ENCODE results near the gene C19orf53. TPM values are rescaled to one million over a fixed set of nuclear protein-coding genes. Genes with fewer than 3 reads are reported as not detected.
"Not testable (repeated sequence)": the region's sequence is repeated elsewhere in the genome, so short reads cannot be mapped to it uniquely, and the experiment has no call there.

C19orf53 gene
- total and polyA plus RNA-seq, 7 experiments from 2014 or later, result 57.2 to 289 (median 89.0) TPM

DNA sequence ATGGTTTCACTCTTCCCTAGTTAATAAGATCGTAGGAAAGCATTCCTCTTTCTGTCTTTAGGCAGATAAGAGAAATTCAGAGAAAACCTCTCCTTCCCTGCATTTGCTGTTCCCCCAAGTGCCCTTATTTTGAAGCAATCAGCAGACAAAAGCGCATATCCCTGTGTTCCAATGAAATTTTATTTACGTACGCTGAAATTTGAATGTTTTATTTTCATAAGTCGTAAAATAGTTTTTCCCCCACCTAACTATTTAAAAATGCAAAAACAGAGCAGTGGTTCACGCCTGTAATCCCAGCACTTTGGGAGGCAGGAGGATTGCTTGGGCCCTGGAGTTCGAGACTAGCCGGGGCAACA, 27.2 kb upstream of the C19orf53 start:
- intact Hi-C loops (cut with micrococcal nuclease), result loop anchor here (1.0 to 10.0 kb wide), 7 partner anchors 16 to 938 kb away; partner anchors contain the start of genes C19orf53 (in 2 of the 2), IER2 (in 1 of the 2), MRI1 (in 1 of the 2) and STX10 (in 1 of the 2)
- peak overlapping the region; percentile 72 for H3K4me3 ChIP-seq (ENCODE audit: low read length)

DNA sequence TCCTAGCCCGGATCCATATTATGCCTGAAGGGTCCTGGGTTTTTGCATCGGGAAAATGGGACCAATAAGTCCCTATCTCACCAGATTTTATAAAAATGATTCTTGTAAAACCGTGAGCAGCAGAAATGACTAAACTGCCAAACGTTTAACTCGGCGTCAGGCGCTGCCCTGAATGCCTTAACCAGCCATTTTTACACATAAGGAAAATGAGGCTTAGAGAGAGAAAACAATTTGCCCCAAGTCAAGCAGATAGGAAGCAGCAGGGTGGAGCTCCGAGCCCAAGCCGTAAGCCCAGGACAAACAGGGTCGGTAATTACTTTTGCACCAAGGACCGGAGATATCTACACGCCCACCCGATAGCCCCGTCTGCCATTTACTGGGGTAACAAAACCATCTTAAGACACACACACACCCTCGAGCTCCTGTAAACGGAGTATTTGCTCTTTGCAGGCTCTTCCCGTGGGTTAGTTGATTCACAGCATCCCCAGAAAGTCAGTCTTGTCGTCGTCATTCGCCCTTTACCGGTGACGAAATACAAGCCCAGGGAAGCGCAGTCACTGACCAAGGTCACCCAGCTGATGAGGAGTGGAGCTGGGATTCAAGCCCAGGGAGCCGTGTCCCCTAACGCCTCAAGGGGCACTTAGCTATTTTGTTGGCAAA, 26.0 kb upstream of the C19orf53 start:
- Mint-ChIP-seq H3K4me1 (peaks cover 15 to 46% (median 28%) of the 10 kb centered on the region in 7 donors), H3K27ac (peak overlapping the region; percentile 80 to 97 (median 94)), H3K9me3 (peaks cover 0 to 2% (median 0%) of the 10 kb centered on the region in 11 donors), H3K27me3 (no peaks in the 10 kb centered on the region), H3K4me3 (peak overlapping the region; percentile 84 to 96 (median 90)), H3K36me3 (peaks cover 0 to 9% (median 0%) of the 10 kb centered on the region in 5 donors)
- Histone ChIP-seq H3K27me3 (ENCODE audit: control insufficient read depth in 2 of 2, insufficient read depth in 2 of 2, low read length in 2 of 2) (no peaks in the 10 kb centered on the region), H3K9me3 (ENCODE audit: control insufficient read depth in 2 of 3, low read length in 3 of 3) (no peaks in the 10 kb centered on the region), H3K4me1 (ENCODE audit: control insufficient read depth in 2 of 2, insufficient read depth in 2 of 2, low read length in 2 of 2) (peaks cover 10 to 17% of the 10 kb centered on the region in 2 donors), H3K36me3 (ENCODE audit: control insufficient read depth in 2 of 3, insufficient read depth in 3 of 3, low read length in 3 of 3) (peaks cover 0 to 19% (median 0%) of the 10 kb centered on the region in 3 experiments), H3K27ac (ENCODE audit: low read depth, low read length) (peak overlapping the region; percentile 99), H3K4me3 (ENCODE audit: low read length) (peak overlapping the region; percentile 72)
- no peak for ATAC-seq
- intact Hi-C loops (cut with micrococcal nuclease), result loop anchor here (2.0 to 10.0 kb wide), 2 partner anchors 17 to 937 kb away; partner anchors contain the start of gene MRI1 (in 1 of the 2)
- CTCF ChIA-PET, result interaction anchor here (0.6 to 1.5 kb wide), 4 partner anchors 17 to 833 kb away, joined by 3 to 7 read pairs (median 5); no protein-coding TSS in a partner anchor
- peak in 1 of 9 donors; percentile 27 for DNase-seq
- POLR2A ChIA-PET, result interaction anchor here (0.7 to 2.6 kb wide), 15 partner anchors 9 to 595 kb away, joined by 3 to 32 read pairs (median 4); partner anchors contain the start of genes C19orf53 and MRI1

More for the DNA sequence above, 27.2 kb upstream of the C19orf53 start:
- peaks cover 0 to 7% (median 0%) of the 10 kb centered on the region in 3 experiments for H3K36me3 ChIP-seq (ENCODE audit: control insufficient read depth in 2 of 3, insufficient read depth in 3 of 3, low read length in 3 of 3)
- ChIA-PET CTCF (interaction anchor here (0.6 kb wide), 1 partner anchor 115 kb away, joined by 3 read pairs; no protein-coding TSS in a partner anchor), POLR2A (interaction anchor here (0.6 to 2.6 kb wide), 9 partner anchors 8 to 101 kb away, joined by 3 to 32 read pairs (median 5); partner anchors contain the start of genes C19orf53, MRI1 and ZSWIM4)
- Mint-ChIP-seq H3K9me3 (peaks cover 0 to 2% (median 0%) of the 10 kb centered on the region in 11 donors), H3K36me3 (peaks cover 0 to 8% (median 3%) of the 10 kb centered on the region in 5 donors), H3K4me3 (peak overlapping the region; percentile 84 to 96 (median 90)), H3K4me1 (peaks cover 15 to 46% (median 28%) of the 10 kb centered on the region in 7 donors), H3K27ac (peak overlapping the region; percentile 80 to 97 (median 92)), H3K27me3 (no peaks in the 10 kb centered on the region)
- peaks cover 10 to 17% of the 10 kb centered on the region in 2 donors for H3K4me1 ChIP-seq (ENCODE audit: control insufficient read depth in 2 of 2, insufficient read depth in 2 of 2, low read length in 2 of 2)
- H3K27me3 ChIP-seq (ENCODE audit: control insufficient read depth in 2 of 2, insufficient read depth in 2 of 2, low read length in 2 of 2), result no peaks in the 10 kb centered on the region
- no peaks in the 10 kb centered on the region for H3K9me3 ChIP-seq (ENCODE audit: control insufficient read depth in 2 of 3, low read length in 3 of 3)
- ATAC-seq (no peak), DNase-seq (no peak)
- H3K27ac ChIP-seq (ENCODE audit: low read depth, low read length), result peak overlapping the region; percentile 99

DNA sequence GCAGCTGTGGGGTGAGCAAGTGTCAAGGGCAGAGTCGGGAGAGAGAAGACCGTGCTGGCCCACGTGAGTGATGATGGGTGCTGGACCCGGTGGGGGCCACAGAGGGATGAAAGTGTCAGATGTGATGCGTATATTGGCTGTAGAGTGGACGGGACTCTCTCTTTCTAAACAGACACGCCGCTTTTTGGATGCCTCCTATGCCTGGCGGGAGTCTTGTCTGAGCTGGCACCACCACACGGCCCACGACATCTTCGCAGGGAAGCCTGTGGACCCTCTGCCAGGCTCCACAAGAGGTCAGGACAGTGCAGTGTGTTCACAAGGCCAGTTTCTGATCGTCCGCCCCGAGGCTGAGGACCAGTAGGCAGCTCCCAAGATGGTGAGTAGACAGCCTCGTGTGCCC, 22.8 kb upstream of the C19orf53 start:
- H3K27me3 Mint-ChIP-seq, result no peaks in the 10 kb centered on the region
- ChIA-PET CTCF (interaction anchor here (1.0 kb wide), 1 partner anchor 23 kb away, joined by 3 read pairs; the partner anchor contains the start of gene C19orf53), POLR2A (no interaction called here)
- H3K4me3 ChIP-seq (ENCODE audit: low read length), result no peak overlapping the region
- H3K36me3 Mint-ChIP-seq, result peaks cover 5 to 17% (median 9%) of the 10 kb centered on the region in 5 donors
- H3K27me3 ChIP-seq (ENCODE audit: control insufficient read depth in 2 of 2, insufficient read depth in 2 of 2, low read length in 2 of 2), result no peaks in the 10 kb centered on the region
- peak overlapping the region in 1 of 10 donors; percentile 43 for H3K4me3 Mint-ChIP-seq
- no peak for ATAC-seq
- peaks cover 21 to 50% (median 29%) of the 10 kb centered on the region in 7 donors for H3K4me1 Mint-ChIP-seq
- DNase-seq, result no peak
- H3K4me1 ChIP-seq (ENCODE audit: control insufficient read depth in 2 of 2, insufficient read depth in 2 of 2, low read length in 2 of 2), result peaks cover 10 to 17% of the 10 kb centered on the region in 2 donors
- H3K9me3 Mint-ChIP-seq, result peaks cover 0 to 2% (median 0%) of the 10 kb centered on the region in 11 donors
- H3K27ac ChIP-seq (ENCODE audit: low read depth, low read length), result no peak overlapping the region
- H3K27ac Mint-ChIP-seq, result peak overlapping the region in 2 of 9 donors; percentile 43 to 56
- intact Hi-C loops (cut with micrococcal nuclease), result no loop called here
- H3K9me3 ChIP-seq (ENCODE audit: control insufficient read depth in 2 of 3, low read length in 3 of 3), result no peaks in the 10 kb centered on the region
- H3K36me3 ChIP-seq (ENCODE audit: control insufficient read depth in 2 of 3, insufficient read depth in 3 of 3, low read length in 3 of 3), result peaks cover 6 to 49% (median 6%) of the 10 kb centered on the region in 3 experiments

DNA sequence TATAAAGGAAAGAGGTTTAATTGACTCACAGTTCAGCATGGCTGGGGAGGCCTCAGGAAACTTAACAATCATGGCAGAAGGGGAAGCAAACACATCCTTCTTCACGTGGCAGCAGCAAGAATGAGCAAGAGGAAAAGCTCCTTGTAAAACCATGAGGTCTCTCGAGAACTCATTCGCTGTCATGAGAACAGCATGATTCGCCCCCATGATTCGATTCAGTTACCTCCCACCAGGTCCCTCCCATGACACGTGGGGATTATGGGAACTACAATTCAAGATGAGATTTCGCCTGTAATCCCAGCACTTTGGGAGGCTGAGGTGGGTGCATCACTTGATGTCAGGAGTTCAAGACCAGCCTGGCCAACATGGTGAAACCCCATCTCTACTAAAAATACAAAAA, 20.6 kb upstream of the C19orf53 start:
- H3K36me3 Mint-ChIP-seq, result peaks cover 10 to 28% (median 19%) of the 10 kb centered on the region in 5 donors
- H3K27ac Mint-ChIP-seq; H3K4me3 Mint-ChIP-seq; H3K9me3 Mint-ChIP-seq; CTCF ChIA-PET; H3K27ac ChIP-seq (ENCODE audit: low read depth, low read length); H3K4me3 ChIP-seq (ENCODE audit: low read length); POLR2A ChIA-PET; DNase-seq; intact Hi-C loops (cut with micrococcal nuclease); H3K27me3 Mint-ChIP-seq; H3K9me3 ChIP-seq (ENCODE audit: control insufficient read depth in 2 of 3, low read length in 3 of 3); H3K27me3 ChIP-seq (ENCODE audit: control insufficient read depth in 2 of 2, insufficient read depth in 2 of 2, low read length in 2 of 2); H3K4me1 ChIP-seq (ENCODE audit: control insufficient read depth in 2 of 2, insufficient read depth in 2 of 2, low read length in 2 of 2): not testable (repeated sequence)
- ATAC-seq, result peak; percentile 20
- peaks cover 6 to 71% (median 8%) of the 10 kb centered on the region in 3 experiments for H3K36me3 ChIP-seq (ENCODE audit: control insufficient read depth in 2 of 3, insufficient read depth in 3 of 3, low read length in 3 of 3)
- peaks cover 13 to 30% (median 22%) of the 10 kb centered on the region in 7 donors for H3K4me1 Mint-ChIP-seq

DNA sequence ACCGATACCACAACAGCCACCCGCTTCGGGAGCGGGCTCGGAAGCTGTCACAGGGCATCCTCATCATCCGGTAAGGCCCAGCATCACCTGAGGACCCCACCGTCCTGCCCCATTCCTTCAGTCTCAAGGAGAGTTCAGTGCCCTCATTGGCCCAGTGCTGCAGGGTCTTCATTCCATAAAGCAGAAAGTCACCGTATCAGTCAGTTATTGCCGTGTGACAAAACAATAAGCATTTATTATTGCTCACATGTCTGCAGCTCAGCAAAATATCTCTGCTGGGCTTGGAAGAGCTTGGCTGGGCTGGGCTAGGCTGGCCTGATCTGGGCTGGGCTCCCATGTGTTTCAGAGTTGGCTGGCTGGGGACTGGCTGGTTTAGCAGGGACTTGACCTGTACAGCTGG, 18.0 kb upstream of the C19orf53 start:
- H3K27me3 Mint-ChIP-seq, result no peaks in the 10 kb centered on the region
- Histone ChIP-seq H3K27ac (ENCODE audit: low read depth, low read length) (no peak overlapping the region), H3K4me1 (ENCODE audit: control insufficient read depth in 2 of 2, insufficient read depth in 2 of 2, low read length in 2 of 2) (peaks cover 0 to 3% of the 10 kb centered on the region in 2 donors), H3K36me3 (ENCODE audit: control insufficient read depth in 2 of 3, insufficient read depth in 3 of 3, low read length in 3 of 3) (peaks cover 6 to 88% (median 8%) of the 10 kb centered on the region in 3 experiments), H3K4me3 (ENCODE audit: low read length) (no peak overlapping the region), H3K9me3 (ENCODE audit: control insufficient read depth in 2 of 3, low read length in 3 of 3) (no peaks in the 10 kb centered on the region), H3K27me3 (ENCODE audit: control insufficient read depth in 2 of 2, insufficient read depth in 2 of 2, low read length in 2 of 2) (no peaks in the 10 kb centered on the region)
- ATAC-seq (no peak), DNase-seq (no peak)
- H3K36me3 Mint-ChIP-seq, result peaks cover 10 to 29% (median 19%) of the 10 kb centered on the region in 5 donors
- intact Hi-C loops (cut with micrococcal nuclease), result no loop called here
- peak overlapping the region in 2 of 9 donors; percentile 7 to 56 for H3K27ac Mint-ChIP-seq
- H3K4me1 Mint-ChIP-seq, result peaks cover 0 to 12% (median 6%) of the 10 kb centered on the region in 7 donors
- ChIA-PET POLR2A (no interaction called here), CTCF (no interaction called here)
- H3K4me3 Mint-ChIP-seq, result peak overlapping the region in 1 of 10 donors; percentile 29
- peaks cover 0 to 1% (median 0%) of the 10 kb centered on the region in 11 donors for H3K9me3 Mint-ChIP-seq

DNA sequence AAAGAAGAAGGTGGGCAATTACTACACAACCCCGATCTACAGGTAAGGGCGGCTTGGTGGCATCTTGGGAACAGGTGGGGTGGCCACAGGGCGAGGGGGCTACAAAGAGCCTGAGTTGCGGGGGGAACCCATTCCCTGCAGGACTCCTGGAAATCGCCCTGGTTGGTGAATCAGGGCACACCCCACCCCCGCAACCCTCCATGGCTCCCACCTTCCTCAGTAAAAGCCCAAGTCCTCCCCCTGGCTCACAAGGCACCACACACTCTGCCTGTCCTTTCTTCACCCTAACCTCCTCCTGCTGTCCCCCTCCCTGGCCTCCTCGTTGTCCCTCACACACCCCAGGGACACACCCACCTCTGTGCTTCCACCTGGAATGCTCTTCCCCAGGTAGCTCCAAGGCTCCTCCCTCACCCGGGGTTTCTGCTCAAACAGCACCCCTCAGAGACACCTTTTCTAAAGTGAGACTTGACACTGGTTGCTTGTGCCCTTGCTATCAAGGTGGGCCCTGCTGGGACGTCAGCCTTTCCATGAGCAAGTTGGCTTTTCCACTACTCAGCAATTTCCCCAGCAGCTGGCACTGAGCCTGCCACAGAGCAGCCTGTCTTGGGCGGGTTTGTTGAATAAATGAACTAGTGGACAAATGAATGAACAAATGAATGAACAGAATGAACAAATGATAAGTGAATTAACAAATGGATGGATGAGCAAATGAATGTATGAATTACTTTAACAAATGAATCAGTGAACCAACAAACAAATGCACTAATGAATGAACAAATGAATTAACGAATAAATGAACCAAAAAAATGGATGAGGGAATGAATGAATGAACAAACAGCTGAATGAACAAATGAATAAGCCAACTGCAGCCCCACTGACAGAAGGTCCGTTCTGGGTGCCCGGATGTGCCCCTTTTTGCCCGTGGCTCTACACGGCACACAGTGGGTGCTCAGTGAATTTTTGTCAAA, 16.2 kb upstream of the C19orf53 start:
- peaks cover 0 to 1% (median 0%) of the 10 kb centered on the region in 11 donors for H3K9me3 Mint-ChIP-seq

More for the DNA sequence above, 16.2 kb upstream of the C19orf53 start:
- DNase-seq, result no peak
- Histone ChIP-seq H3K4me1 (ENCODE audit: control insufficient read depth in 2 of 2, insufficient read depth in 2 of 2, low read length in 2 of 2) (no peaks in the 10 kb centered on the region), H3K9me3 (ENCODE audit: control insufficient read depth in 2 of 3, low read length in 3 of 3) (no peaks in the 10 kb centered on the region), H3K27ac (ENCODE audit: low read depth, low read length) (no peak overlapping the region), H3K27me3 (ENCODE audit: control insufficient read depth in 2 of 2, insufficient read depth in 2 of 2, low read length in 2 of 2) (no peaks in the 10 kb centered on the region), H3K4me3 (ENCODE audit: low read length) (no peak overlapping the region), H3K36me3 (ENCODE audit: control insufficient read depth in 2 of 3, insufficient read depth in 3 of 3, low read length in 3 of 3) (peaks cover 6 to 87% (median 11%) of the 10 kb centered on the region in 3 experiments)
- Mint-ChIP-seq H3K4me1 (peaks cover 0 to 12% (median 4%) of the 10 kb centered on the region in 7 donors), H3K36me3 (peaks cover 10 to 31% (median 19%) of the 10 kb centered on the region in 5 donors), H3K27ac (peak overlapping the region in 1 of 9 donors; percentile 55), H3K27me3 (no peaks in the 10 kb centered on the region), H3K4me3 (no peak overlapping the region)
- CTCF ChIA-PET, result no interaction called here
- ATAC-seq, result no peak
- POLR2A ChIA-PET, result no interaction called here
- intact Hi-C loops (cut with micrococcal nuclease), result no loop called here

Measured in naive thymus-derived CD4-positive, alpha-beta T cell (primary cell).